GM12878 (cell line): ENCODE results near the gene SELENOW. TPM values are rescaled to one million over a fixed set of nuclear protein-coding genes. Genes with fewer than 3 reads are reported as not detected.

Experiments used
- ATAC-seq: fragments of 200-7000 bp; cut with Tn5 transposase; 3 replicates; pipeline ENCODE4 v1.9.1; 2020; ENCODE audit warnings: mild to moderate bottlenecking, moderate library complexity
- BruUV-seq: library from RNA; stranded (reverse); fragments of 400-500 nt; replicated peaks from 2 replicates; lab custom pipeline; 2021; lab: Mats Ljungman, UMichigan
- CTCF ChIA-PET: fragments of 300-600 bp; sonication (Branson Sonifier 250); formaldehyde crosslinking; extraction: SDS; loops from one replicate; lab custom pipeline; 2021; ENCODE audit warnings: inconsistent platforms; lab: Yijun Ruan, JAX
- POLR2A ChIA-PET: fragments of 350-600 bp; formaldehyde crosslinking; extraction: SDS; loops from one replicate; lab custom pipeline; 2021; ENCODE audit warnings: inconsistent platforms; lab: Charles Lee
- RAD21 ChIA-PET: fragments of 300-600 bp; sonication (Branson Sonifier 250); formaldehyde crosslinking; loops from one replicate; lab custom pipeline; 2023; ENCODE audit warnings: antibody characterized with exemption; ENCODE audit not compliant: unreplicated experiment; lab: Charles Lee
- SMC1A ChIA-PET: fragments of 300-600 bp; sonication (Branson Sonifier 250); formaldehyde crosslinking; loops from one replicate; lab custom pipeline; 2023; ENCODE audit not compliant: unreplicated experiment, uncharacterized antibody; lab: Charles Lee
- DNase-seq: peaks from one replicate; pipeline ENCODE4 v3.0.0-alpha.2; 2011; ENCODE audit warnings: low read depth, low spot score
- FAIRE-seq: peaks from 3 replicates; lab custom pipeline; 2011; peaks lifted over from hg19 to GRCh38; lab: Jason Lieb, UNC
- H2AFZ ChIP-seq: 2 replicates; pipeline ENCODE4 v1.6.0; 2011; ENCODE audit warnings: low read depth, low read length, control low read depth; ENCODE audit not compliant: control insufficient read depth
- H3K27ac ChIP-seq: 2 replicates; pipeline ENCODE4 v1.5.1; 2011; ENCODE audit warnings: control low read depth; ENCODE audit not compliant: control insufficient read depth, insufficient read depth
- H3K27me3 ChIP-seq, 2 experiments: replicated peaks in 1 of 2; 2 replicates each; pipeline versions ENCODE4 v1.6.0 to v1.6.1; 2011; ENCODE audit warnings: low read length in 1 of 2; ENCODE audit not compliant: control insufficient read depth in 2 of 2, insufficient read depth in 2 of 2
- H3K36me3 ChIP-seq, 2 experiments: 2 replicates each; pipeline ENCODE4 v1.5.1; 2011; ENCODE audit warnings: low read length in 1 of 2; ENCODE audit not compliant: control insufficient read depth in 2 of 2, insufficient read depth in 2 of 2
- H3K4me1 ChIP-seq: 2 replicates; pipeline ENCODE4 v1.6.1; 2011; ENCODE audit warnings: mild to moderate bottlenecking, low read length, moderate library complexity, mixed read lengths; ENCODE audit not compliant: control insufficient read depth, insufficient read depth
- H3K4me2 ChIP-seq: 2 replicates; pipeline ENCODE4 v1.6.0; 2011; ENCODE audit warnings: control low read depth; ENCODE audit not compliant: control insufficient read depth, insufficient read depth
- H3K4me3 ChIP-seq: fragments of 200-600 bp; sonication (generic); 2 replicates; pipeline ENCODE4 v1.5.1; 2016
- H3K79me2 ChIP-seq: 2 replicates; pipeline ENCODE4 v1.6.0; 2011; ENCODE audit warnings: low read length; ENCODE audit not compliant: control insufficient read depth, insufficient read depth
- H3K9ac ChIP-seq: 2 replicates; pipeline ENCODE4 v1.8.0; 2011; ENCODE audit warnings: low read length, control low read depth, mixed read lengths; ENCODE audit not compliant: control insufficient read depth, insufficient read depth
- H3K9me3 ChIP-seq: replicated peaks from 3 replicates; pipeline ENCODE4 v1.5.1; 2011; ENCODE audit warnings: mild to moderate bottlenecking, low read length; ENCODE audit not compliant: control insufficient read depth, insufficient read depth
- H4K20me1 ChIP-seq: 2 replicates; pipeline ENCODE4 v1.6.0; 2011; ENCODE audit not compliant: control insufficient read depth, insufficient read depth
- CTCF ChIP-seq, 3 experiments: IDR thresholded peaks in 2 of 3; conservative IDR thresholded peaks in 1 of 3; 2 replicates each; pipeline ENCODE4 v1.5.1; 2011; ENCODE audit warnings: low read depth in 3 of 3, low read length in 3 of 3, mild to moderate bottlenecking in 3 of 3, control low read depth in 2 of 3, moderate library complexity in 2 of 3, inconsistent platforms in 1 of 3, mixed read lengths in 1 of 3; ENCODE audit not compliant: control insufficient read depth in 2 of 3, insufficient read depth in 1 of 3; ENCODE audit errors: extremely low read depth in 1 of 3
- HSF1 ChIP-seq: fragments of 150-350 bp; IDR thresholded peaks from 2 replicates; pipeline ENCODE4 v1.6.1; 2014; ENCODE audit warnings: mild to moderate bottlenecking, low read depth, low read length
- IKZF2 ChIP-seq, 2 experiments: fragments of 450-650 bp; IDR thresholded peaks; 2 replicates each; pipeline ENCODE4 v1.6.1; 2017; ENCODE audit warnings: mild to moderate bottlenecking in 2 of 2, moderate library complexity in 2 of 2
- RUNX3 ChIP-seq: IDR thresholded peaks from 2 replicates; pipeline ENCODE4 v1.6.1; 2012; ENCODE audit warnings: low read length, inconsistent platforms
- WGBS: methylation state at CpG from one replicate; pipeline ENCODE4 v1.1.6; 2016; ENCODE audit warnings: low lambda C conversion rate; ENCODE audit not compliant: insufficient replicate concordance, insufficient coverage; ENCODE audit errors: missing lambda C conversion rate; 5-methylcytosine and 5-hydroxymethylcytosine counted together
- in situ Hi-C: fragments of 300-500 bp; cut with MboI; formaldehyde crosslinking; loops from 9 replicates; pipeline ENCODE4 v1.14.3; 2018; ENCODE audit warnings: mixed read lengths
- intact Hi-C: fragments of 100-400 bp; cut with micrococcal nuclease; formaldehyde crosslinking; loops from one replicate; pipeline ENCODE4 v1.14.2; 2022; ENCODE audit not compliant: unreplicated experiment
- polyA plus RNA-seq, 11 experiments: library from polyadenylated mRNA; depleted of rRNA in 4 of 11; unstranded in 6 of 11; stranded (reverse) in 5 of 11; fragments of >200 nt; fragmentation: Nextera tagmentation in 4 of 11; fragmentation: Illumina TruSeq in 1 of 11; extraction: Ambion mirVana in 4 of 11; extraction: Trizol in 1 of 11; gene quantifications; 1 replicate in 1 of 11; 2 replicates in 10 of 11; pipeline versions ENCODE4 v1.2.1 to v1.2.3, GENCODE V29; 2011 to 2016; ENCODE audit warnings: inconsistent platforms in 2 of 11, missing spikeins in 2 of 11, low read depth in 1 of 11
- total RNA-seq, 4 experiments: library from RNA; depleted of rRNA in 3 of 4; stranded (reverse); fragments of >200 nt in 3 of 4; fragmentation: Illumina TruSeq in 1 of 4; extraction: Trizol in 1 of 4; gene quantifications; 2 replicates each; pipeline versions ENCODE4 v1.2.1 to v1.2.3, GENCODE V29; 2013 to 2021

SELENOW gene
- total and polyA plus RNA-seq, 10 of the 15 experiments (the other 5 are each of a cell fraction or from before 2014, with no cell fraction given) = 53.3 to 186 (median 101) TPM

- intact Hi-C loops = no loop called here
Measured at GRCh38 chr19:47778954-47779351, 450 bp downstream of the SELENOW start.

More at GRCh38 chr19:47778954-47779351, 450 bp downstream of the SELENOW start:
- H3K9me3 ChIP-seq = no peaks in the 10 kb centered on the region
- H3K4me1 ChIP-seq = peaks cover 6% of the 10 kb centered on the region
- peak; percentile 26 for ATAC-seq
- DNase-seq = no peak
- no peaks in the 10 kb centered on the region for H3K27me3 ChIP-seq
- H3K4me2 ChIP-seq = peak overlapping the region; percentile 93
- ChIA-PET CTCF (no interaction called here), RAD21 (no interaction called here), SMC1A (no interaction called here), POLR2A (interaction anchor here (0.6 kb wide), 1 partner anchor 1627 kb away, joined by 5 read pairs; no protein-coding TSS in a partner anchor)
- peak overlapping the region; percentile 90 for H3K27ac ChIP-seq
- peaks cover 18% of the 10 kb centered on the region for H3K79me2 ChIP-seq
- in situ Hi-C loops = no loop called here
- WGBS = 2% methylated on average over 15 of the region's 20 CpGs
- peak overlapping the region; percentile 94 for H3K4me3 ChIP-seq
- no peaks in the 10 kb centered on the region; a peak in 1 of 4 replicates for H3K36me3 ChIP-seq
- no peak for TF ChIP-seq IKZF2 (IDR thresholded peaks at IDR 0.05)
- TF ChIP-seq HSF1 = peak; percentile 89; the same call in 1 of the 2 replicates
- TF ChIP-seq RUNX3 = no peak
- no peak for TF ChIP-seq CTCF (IDR thresholded peaks at IDR 0.05 in 2 of 3, conservative IDR thresholded peaks at IDR 0.05 in 1 of 3; ENCODE audit: control insufficient read depth in 2 of 3, extremely low read depth in 1 of 3, insufficient read depth in 1 of 3, low read depth in 3 of 3, low read length in 3 of 3)
- H3K9ac ChIP-seq = peak overlapping the region; percentile 73
- no peaks in the 10 kb centered on the region for H4K20me1 ChIP-seq
- TSS peak; percentile 79 for BruUV-seq
- H2AFZ ChIP-seq = peak overlapping the region; percentile 97
- FAIRE-seq = no peak
